NCI-H82 (cell line): Measurements from ENCODE around the gene GASK1A.
"Not testable (repeated sequence)": the region's sequence is repeated elsewhere in the genome, so short reads cannot be mapped to it uniquely, and the experiment has no call there.

ENCODE experiments used
- DNase-seq: peaks from one replicate; lab custom pipeline; 2025; lab: John Stamatoyannopoulos, UW

The GASK1A gene

GRCh38 chr3:43031889-43032545 is 52.9 kb downstream of the GASK1A start:
- no peak for DNase-seq

- no peak for DNase-seq
These were observed 53.8 kb downstream of the GASK1A start for GRCh38 chr3:43032646-43033628.

DNA sequence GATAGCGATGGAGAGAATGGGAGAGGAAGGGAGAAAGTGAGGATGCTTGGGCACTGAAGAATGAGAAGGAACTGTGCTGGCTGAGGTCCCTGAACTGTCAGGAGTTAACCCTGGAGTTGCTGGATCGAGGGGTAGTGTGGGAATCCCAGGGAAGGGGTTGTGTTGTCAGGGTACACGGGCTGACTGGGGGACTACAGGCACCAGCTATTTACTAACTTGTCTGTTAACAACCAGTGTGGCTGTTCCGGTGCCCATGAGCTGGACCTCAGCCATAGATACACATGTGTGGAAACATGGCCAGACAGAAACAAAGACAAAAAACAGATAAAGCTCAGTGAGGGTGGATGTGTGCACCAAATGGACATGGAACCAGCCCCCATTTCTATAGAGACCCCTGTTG is 55.1 kb downstream of the GASK1A start:
- no peak for DNase-seq

GRCh38 chr3:43034911-43035310 is 55.8 kb downstream of the GASK1A start:
- DNase-seq, result no peak

DNA sequence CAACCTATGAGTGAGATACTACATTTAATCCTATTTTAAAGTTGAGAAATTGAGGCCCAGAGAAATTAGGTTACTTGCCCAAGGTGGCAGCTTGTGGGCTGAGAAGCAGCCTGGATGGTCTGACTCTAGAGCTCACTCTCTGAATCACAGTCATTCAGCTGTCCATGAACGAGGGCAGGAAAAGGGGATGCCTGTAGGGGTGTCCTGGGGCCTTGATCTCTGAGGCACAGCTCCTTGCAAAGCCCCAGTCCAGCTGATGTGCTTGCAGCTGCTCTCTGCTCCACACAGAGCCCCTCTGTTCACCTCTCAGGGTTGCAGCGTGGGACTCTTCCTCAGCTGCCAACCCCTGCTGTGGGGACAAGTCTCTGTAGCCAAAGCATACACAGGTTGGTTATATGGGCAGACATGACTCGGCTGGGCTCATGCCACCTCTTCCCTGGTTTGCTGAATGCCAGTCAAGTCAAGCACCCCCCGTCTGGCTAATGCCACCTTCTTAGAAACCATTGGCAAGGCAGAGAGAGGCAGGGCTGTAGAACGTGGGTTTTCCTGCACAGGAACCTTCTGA is 56.8 kb downstream of the GASK1A start:
- DNase-seq, result no peak

GRCh38 chr3:43036621-43037423 is 57.7 kb downstream of the GASK1A start:
- DNase-seq, result no peak

- no peak for DNase-seq
These were observed 58.9 kb downstream of the GASK1A start for GRCh38 chr3:43038010-43038409.

DNA sequence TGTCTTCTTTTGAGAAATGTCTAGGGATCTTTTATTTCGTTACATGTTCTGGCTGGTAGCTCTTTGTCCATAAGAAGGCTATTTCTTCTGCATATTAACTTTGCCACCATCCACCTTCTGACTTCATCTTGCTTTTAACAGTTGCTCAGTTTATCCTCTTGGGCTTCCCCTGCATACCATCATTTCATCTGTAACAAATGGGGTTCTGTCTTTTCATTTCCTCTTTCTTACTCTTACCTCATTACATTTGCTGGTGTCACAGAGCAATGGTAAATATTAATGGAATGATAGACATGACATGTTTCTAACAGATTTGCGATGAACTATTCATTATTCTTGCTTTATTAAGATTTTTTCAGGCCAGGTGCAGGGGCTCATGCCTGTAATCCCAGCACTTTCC is 62.4 kb downstream of the GASK1A start:
- DNase-seq, result no peak

DNA sequence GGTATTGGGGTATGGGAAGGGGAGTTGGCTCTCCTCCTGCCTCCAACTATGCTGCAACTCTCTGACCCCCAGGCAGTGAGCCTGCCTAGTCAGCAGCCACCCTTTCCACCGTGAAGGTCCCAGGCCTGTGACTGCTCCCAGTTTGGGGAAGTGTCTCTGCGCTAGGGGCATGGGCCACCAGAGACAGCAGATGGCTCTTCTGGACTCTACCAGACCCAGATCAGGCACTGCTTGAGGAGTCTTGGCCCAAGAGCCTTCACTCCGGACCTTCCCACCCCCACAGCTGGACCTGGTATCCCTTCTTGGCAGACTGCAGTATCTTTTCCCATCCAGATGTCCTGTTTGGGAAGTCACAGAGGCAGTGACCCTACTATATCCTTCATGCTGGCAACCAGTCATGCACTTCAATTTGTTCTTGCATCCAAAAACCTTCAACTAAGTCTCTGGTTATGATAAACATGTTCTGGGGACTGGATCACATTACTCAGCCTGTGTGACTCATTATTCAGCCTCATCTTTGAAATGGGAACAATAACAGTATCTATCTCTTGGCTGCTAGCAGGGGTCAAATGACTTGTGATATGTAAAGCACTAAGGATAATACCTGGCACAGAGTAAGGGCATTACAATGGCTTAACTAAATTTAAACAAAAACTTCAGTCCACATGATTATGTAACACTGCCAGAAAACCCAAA is 64.1 kb downstream of the GASK1A start:
- DNase-seq, result no peak

DNA sequence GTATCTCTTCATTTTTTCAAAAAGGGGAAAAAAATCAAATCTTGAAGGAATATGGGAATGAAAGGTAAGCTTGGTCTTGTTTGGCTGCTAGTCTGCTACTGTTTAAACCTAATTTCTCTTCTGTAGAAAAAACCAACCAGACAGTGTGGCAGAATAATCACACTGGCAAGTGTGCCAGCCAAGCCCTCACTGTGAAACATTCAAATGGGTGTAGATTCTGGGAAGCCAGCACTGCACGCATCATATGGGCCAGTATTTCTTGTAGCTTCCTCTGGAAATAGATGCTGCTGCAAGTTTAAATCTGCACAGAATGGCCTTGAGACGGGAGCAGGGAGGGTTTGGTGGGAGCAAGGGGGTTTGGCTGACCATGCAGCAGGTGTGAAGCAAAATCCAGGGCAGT is 64.7 kb downstream of the GASK1A start:
- no peak for DNase-seq

- not testable (repeated sequence) for DNase-seq
These were observed 66.0 kb downstream of the GASK1A start for GRCh38 chr3:43045079-43045478.

DNA sequence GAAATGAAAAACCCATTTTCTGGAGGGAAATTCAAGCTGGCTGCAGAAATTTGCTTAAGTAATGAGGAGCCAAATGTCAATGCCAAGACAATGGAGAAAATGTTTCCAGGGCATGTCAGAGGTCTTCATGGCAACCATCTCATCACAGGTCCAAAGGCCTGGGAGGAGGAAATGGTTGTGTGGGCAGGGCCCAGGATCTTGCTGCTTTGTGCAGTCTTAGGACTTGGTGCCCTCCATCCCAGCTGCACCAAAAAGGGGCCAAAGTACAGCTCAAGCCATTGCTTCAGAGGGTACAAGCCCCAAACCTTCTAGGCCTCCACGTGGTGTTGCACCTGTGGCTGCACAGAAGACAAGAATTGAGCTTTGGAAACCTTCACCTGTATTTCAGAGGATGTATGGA is 67.5 kb downstream of the GASK1A start:
- DNase-seq, result no peak

GRCh38 chr3:43048470-43048869 is 69.4 kb downstream of the GASK1A start:
- DNase-seq, result no peak

DNA sequence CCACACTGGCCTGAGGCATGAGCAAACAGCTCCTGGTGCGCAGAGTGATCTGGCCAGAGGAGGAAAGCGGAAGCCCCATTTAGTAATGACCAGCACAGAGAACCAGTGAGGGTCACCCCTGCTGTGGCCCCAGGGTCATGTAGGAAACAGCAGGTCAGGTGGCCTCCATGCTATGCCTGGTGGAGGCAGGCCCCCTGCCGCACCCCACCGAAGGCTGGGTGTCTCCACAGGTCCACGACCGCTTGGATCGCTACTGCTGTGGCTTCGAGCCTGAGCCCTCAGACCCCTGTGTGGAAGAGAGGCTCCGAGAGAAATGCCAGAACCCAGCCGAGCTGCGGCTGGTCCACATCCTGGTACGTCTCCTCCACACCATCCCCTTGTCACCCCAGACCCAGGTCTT is 74.2 kb downstream of the GASK1A start:
- DNase-seq, result no peak

GRCh38 chr3:43054754-43055153 is 75.6 kb downstream of the GASK1A start:
- DNase-seq, result peak; percentile 25

- DNase-seq, result no peak
These were observed 76.3 kb downstream of the GASK1A start for GRCh38 chr3:43055393-43055792.

DNA sequence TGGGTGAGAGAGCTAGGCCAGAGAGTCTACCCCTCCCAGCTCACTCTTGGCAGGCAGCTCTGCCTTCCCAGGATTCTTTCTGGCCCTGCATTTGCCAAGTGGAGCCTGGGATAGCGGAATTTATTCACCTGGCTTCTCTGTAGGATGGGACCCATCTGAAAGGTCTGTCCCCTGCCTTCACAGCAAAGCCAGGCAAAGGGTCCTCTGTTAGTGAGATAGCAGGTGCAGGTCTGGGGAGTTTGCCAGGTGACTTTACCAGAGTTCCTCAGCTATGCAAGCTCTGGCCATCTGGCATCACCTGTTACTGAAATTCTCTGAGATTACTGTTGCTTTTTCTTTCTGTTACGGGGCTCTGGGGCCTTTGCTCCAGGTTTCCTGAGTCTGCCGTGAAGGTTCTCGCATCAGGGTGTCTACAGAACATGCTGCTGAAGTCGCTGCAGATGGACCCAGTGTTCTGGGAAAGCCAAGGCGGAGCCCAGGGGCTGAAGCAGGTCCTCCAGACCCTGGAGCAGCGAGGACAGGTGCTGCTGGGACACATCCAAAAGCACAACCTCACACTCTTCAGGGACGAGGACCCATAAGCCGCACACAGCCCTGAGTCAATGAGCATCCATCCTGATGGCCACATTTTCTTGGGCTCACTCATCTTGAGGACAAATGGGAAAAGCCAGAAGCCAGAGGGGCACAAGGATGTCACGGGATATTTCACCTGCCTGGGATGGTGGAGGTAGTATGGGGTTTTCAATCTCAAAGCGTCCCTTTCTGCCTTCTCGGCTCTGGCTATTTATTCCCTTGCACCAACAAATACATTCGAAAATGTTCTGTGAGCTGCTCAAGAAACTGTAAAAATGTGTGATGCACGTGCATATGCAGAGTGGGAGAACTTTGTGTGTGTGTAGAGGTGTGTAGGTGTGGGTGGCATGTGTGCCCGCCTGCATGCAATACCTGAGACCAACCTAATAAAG is 77.0 kb downstream of the GASK1A start:
- no peak for DNase-seq

GRCh38 chr3:43059456-43059855 is 80.3 kb downstream of the GASK1A start:
- DNase-seq, result no peak

DNA sequence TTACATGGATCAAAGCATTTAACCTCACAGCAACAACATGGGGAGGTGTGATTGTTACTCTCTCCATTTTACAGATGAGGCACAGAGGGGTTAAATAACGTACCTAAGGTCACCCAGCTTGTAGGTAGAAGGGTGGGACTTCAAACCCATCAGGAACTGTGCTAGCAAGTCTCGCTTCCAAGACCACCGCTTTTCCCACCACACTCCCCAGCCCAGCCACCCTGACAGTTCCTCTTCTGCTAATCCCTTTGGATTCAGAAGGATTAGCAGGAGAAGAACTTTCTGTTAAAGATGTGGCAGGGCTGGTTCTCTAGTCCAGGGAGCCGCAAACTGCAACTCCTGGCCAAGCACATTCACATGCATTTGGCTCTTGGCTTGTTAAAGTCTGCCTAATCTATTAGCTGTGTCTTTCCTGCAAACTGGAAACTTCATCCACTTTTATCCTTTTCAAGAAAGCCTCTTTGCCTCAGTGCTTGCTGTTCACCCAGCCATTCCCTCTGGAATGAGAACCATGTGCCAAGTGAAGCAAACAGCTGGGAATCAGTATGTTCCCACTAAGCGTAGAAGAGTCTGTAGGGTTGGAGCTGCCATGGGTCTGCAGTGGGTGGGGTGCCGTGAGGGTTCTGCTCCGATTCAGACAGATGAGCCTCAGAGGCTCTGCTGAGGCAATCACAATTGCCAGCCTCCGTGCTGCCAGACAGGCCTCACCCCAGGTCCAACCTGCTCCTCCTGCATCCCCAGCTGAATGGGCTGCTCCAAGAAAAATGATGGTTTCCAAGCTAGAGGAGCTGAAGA is 82.2 kb downstream of the GASK1A start:
- DNase-seq, result peak; percentile 40
